HFFc6 (cell line): ENCODE results near the gene DLG2. TPM values are rescaled to one million over a fixed set of nuclear protein-coding genes. Genes with fewer than 3 reads are reported as not detected.

Experiments
- DNase-seq: peaks from one replicate; pipeline ENCODE4 v3.0.0-alpha.2; 2018
- H3K27ac Mint-ChIP-seq: 2 replicates; pipeline ENCODE4 v1.8.0; 2020; ENCODE audit warnings: mild to moderate bottlenecking, mixed read lengths
- H3K27me3 Mint-ChIP-seq: 2 replicates; pipeline ENCODE4 v1.8.0; 2021; ENCODE audit warnings: mild to moderate bottlenecking, moderate library complexity, mixed read lengths; ENCODE audit not compliant: insufficient read depth
- H3K36me3 Mint-ChIP-seq: 2 replicates; pipeline ENCODE4 v1.8.0; 2021; ENCODE audit warnings: low read depth, mixed read lengths
- H3K4me1 Mint-ChIP-seq: 2 replicates; pipeline ENCODE4 v1.8.0; 2020; ENCODE audit warnings: low read depth, mixed read lengths
- H3K4me3 Mint-ChIP-seq: 2 replicates; pipeline ENCODE4 v1.8.0; 2020; ENCODE audit warnings: mild to moderate bottlenecking, moderate library complexity, mixed read lengths
- H3K9me3 Mint-ChIP-seq: 2 replicates; pipeline ENCODE4 v1.8.0; 2020; ENCODE audit warnings: mild to moderate bottlenecking, mixed read lengths
- CTCF ChIP-seq: fragments of 200-600 bp; sonication (generic); IDR thresholded peaks from 2 replicates; pipeline ENCODE4 v1.5.0; 2021; ENCODE audit warnings: antibody characterized with exemption, mild to moderate bottlenecking
- total RNA-seq, 6 experiments: library from RNA; stranded (reverse); fragmentation: NEBNext Ultra II Directional; extraction: Animal tissue kit (Norgen Biotek cat#: 25700); gene quantifications; 2 replicates in 1 of 6; 3 replicates in 5 of 6; pipeline ENCODE4 v1.2.3, GENCODE V29; 2021

Gene DLG2
- total RNA-seq, 6 experiments from 2014 or later, result 0.39 to 1.00 (median 0.80) TPM; not detected in 1

- Mint-ChIP-seq H3K27me3 (no peaks in the 10 kb centered on the region; the same call in 1 of the 2 replicates), H3K4me1 (no peaks in the 10 kb centered on the region), H3K4me3 (no peak overlapping the region), H3K36me3 (peaks cover 5% of the 10 kb centered on the region; the same call in 1 of the 2 replicates), H3K27ac (no peak overlapping the region), H3K9me3 (peaks cover 12% of the 10 kb centered on the region)
- no peak for TF ChIP-seq CTCF
- no peak for DNase-seq
Measured at GRCh38 chr11:84045146-84045545, 1582.0 kb downstream of the DLG2 start.

DNA sequence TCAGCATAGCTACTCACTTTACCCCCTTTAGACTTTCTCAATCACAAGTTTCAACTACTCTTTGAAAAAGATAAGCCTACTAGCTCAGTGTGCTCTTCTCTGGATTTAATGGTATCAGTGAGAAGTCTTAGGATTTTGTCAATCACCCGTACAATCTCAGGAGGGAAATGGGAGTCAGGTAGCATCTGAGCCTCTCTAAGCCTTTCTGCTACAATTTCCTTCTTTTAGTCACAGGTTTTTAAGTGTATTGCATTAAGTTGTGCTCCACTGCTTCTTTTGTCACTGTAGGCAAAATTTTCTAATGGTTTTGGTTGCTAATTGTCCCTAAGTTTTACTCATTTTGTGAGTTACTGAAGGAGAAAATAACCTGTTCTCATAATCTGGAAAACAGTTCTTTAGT is 1582.4 kb downstream of the DLG2 start:
- Mint-ChIP-seq H3K27ac (no peak overlapping the region), H3K9me3 (peaks cover 8% of the 10 kb centered on the region), H3K4me1 (no peaks in the 10 kb centered on the region), H3K4me3 (no peak overlapping the region), H3K27me3 (no peaks in the 10 kb centered on the region; the same call in 1 of the 2 replicates), H3K36me3 (peaks cover 2% of the 10 kb centered on the region; the same call in 1 of the 2 replicates)
- TF ChIP-seq CTCF, result no peak
- DNase-seq, result no peak

- no peak for DNase-seq
- no peaks in the 10 kb centered on the region for H3K36me3 Mint-ChIP-seq
- H3K27ac Mint-ChIP-seq, result no peak overlapping the region
- H3K4me1 Mint-ChIP-seq, result no peaks in the 10 kb centered on the region
- H3K4me3 Mint-ChIP-seq, result no peak overlapping the region
- TF ChIP-seq CTCF, result no peak
- H3K9me3 Mint-ChIP-seq, result peaks cover 27% of the 10 kb centered on the region
- no peaks in the 10 kb centered on the region for H3K27me3 Mint-ChIP-seq
Measured at GRCh38 chr11:84036664-84037194, 1590.4 kb downstream of the DLG2 start.

DNA sequence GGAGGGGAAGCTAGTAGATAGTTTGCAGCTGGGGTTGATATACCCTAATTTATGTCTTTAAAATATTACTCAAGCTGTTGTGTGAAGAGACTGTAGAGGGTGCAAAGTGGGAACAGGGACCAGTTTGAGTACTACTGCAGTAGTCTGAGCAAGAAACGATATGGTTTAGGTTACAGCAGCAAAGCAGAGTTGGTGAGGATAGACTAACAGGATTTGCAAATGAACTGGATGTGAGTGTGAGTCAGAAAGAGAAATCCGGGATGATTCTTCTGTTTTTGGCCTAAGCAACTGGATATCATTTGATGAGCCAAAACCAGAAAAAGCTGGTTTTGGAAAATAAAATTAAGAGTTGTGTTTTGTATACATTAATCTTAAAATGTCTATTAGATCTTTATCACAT is 1591.5 kb downstream of the DLG2 start:
- Mint-ChIP-seq H3K36me3 (no peaks in the 10 kb centered on the region), H3K9me3 (peaks cover 30% of the 10 kb centered on the region), H3K27ac (no peak overlapping the region), H3K27me3 (no peaks in the 10 kb centered on the region; the same call in 1 of the 2 replicates), H3K4me1 (no peaks in the 10 kb centered on the region), H3K4me3 (no peak overlapping the region)
- no peak for DNase-seq
- TF ChIP-seq CTCF, result no peak

GRCh38 chr11:84034484-84034883 is 1592.7 kb downstream of the DLG2 start:
- Mint-ChIP-seq H3K27me3 (no peaks in the 10 kb centered on the region; the same call in 1 of the 2 replicates), H3K4me1 (no peaks in the 10 kb centered on the region), H3K27ac (no peak overlapping the region), H3K9me3 (peaks cover 31% of the 10 kb centered on the region), H3K36me3 (no peaks in the 10 kb centered on the region), H3K4me3 (no peak overlapping the region)
- DNase-seq, result no peak
- no peak for TF ChIP-seq CTCF
